PC-3 (cell line): ENCODE data around the gene PTCD2. TPM values are rescaled to one million over a fixed set of nuclear protein-coding genes. Genes with fewer than 3 reads are reported as not detected.
A peak's percentile ranks its signal among the peaks of the same experiment; 100 is the strongest.

Experiments
- ATAC-seq: fragments of 200-7000 bp; cut with Tn5 transposase; 2 replicates; pipeline ENCODE4 v1.9.1; 2020; ENCODE audit warnings: mild to moderate bottlenecking, moderate library complexity
- BruUV-seq: library from RNA; stranded (reverse); fragments of 400-500 nt; replicated peaks from 2 replicates; lab custom pipeline; 2021; lab: Mats Ljungman, UMichigan
- CTCF ChIA-PET: fragments of 300-600 bp; sonication (Branson Sonifier 250); formaldehyde crosslinking; loops from one replicate; lab custom pipeline; 2022; ENCODE audit warnings: antibody characterized with exemption; lab: Charles Lee
- POLR2A ChIA-PET: fragments of 300-600 bp; sonication (Branson Sonifier 250); formaldehyde crosslinking; loops from one replicate; lab custom pipeline; 2022; ENCODE audit warnings: antibody characterized with exemption; ENCODE audit not compliant: unreplicated experiment; lab: Charles Lee
- DNase-seq: peaks from one replicate; pipeline ENCODE4 v3.0.0-alpha.2; 2015
- H2AFZ ChIP-seq: fragments of 300-600 bp; sonication (generic); 2 replicates; pipeline ENCODE4 v1.6.0; 2016; ENCODE audit warnings: antibody characterized with exemption, low read length
- H3F3A ChIP-seq: fragments of 300-600 bp; sonication (generic); one replicate; pipeline ENCODE4 v1.6.0; 2017; ENCODE audit warnings: antibody characterized with exemption, low read length, control low read depth, mild to moderate bottlenecking; ENCODE audit not compliant: unreplicated experiment
- H3K27ac ChIP-seq: fragments of 300-600 bp; sonication (generic); 2 replicates; pipeline ENCODE4 v1.5.1; 2016; ENCODE audit warnings: mild to moderate bottlenecking, low read length
- H3K27me3 ChIP-seq: fragments of 300-600 bp; sonication (generic); 2 replicates; pipeline ENCODE4 v1.6.1; 2016; ENCODE audit warnings: low read length, mixed read lengths
- H3K36me3 ChIP-seq: fragments of 300-600 bp; sonication (generic); 2 replicates; pipeline ENCODE4 v1.6.1; 2016; ENCODE audit warnings: low read depth, mixed run types, low read length, mixed read lengths
- H3K4me1 ChIP-seq: fragments of 300-600 bp; sonication (generic); 2 replicates; pipeline ENCODE4 v1.5.1; 2016; ENCODE audit warnings: low read length; ENCODE audit not compliant: insufficient read depth
- H3K4me2 ChIP-seq: fragments of 300-600 bp; sonication (generic); 2 replicates; pipeline ENCODE4 v1.6.0; 2016; ENCODE audit warnings: low read length
- H3K4me3 ChIP-seq: fragments of 300-600 bp; sonication (generic); 2 replicates; pipeline ENCODE4 v1.5.1; 2016; ENCODE audit warnings: mild to moderate bottlenecking, low read length, mixed read lengths
- H3K79me2 ChIP-seq: fragments of 300-600 bp; sonication (generic); 2 replicates; pipeline ENCODE4 v1.6.1; 2017; ENCODE audit warnings: low read length, mixed read lengths
- H3K9ac ChIP-seq: fragments of 300-600 bp; sonication (generic); 2 replicates; pipeline ENCODE4 v1.6.0; 2016; ENCODE audit warnings: mild to moderate bottlenecking, low read length
- H3K9me2 ChIP-seq: fragments of 300-600 bp; sonication (generic); replicated peaks from 2 replicates; pipeline ENCODE4 v1.6.1; 2016; ENCODE audit warnings: mixed run types, low read length, mixed read lengths
- H3K9me3 ChIP-seq: fragments of 300-600 bp; sonication (generic); 2 replicates; pipeline ENCODE4 v1.6.1; 2016; ENCODE audit warnings: low read length, mixed read lengths
- H4K20me1 ChIP-seq: fragments of 300-600 bp; sonication (generic); 2 replicates; pipeline ENCODE4 v1.6.1; 2016; ENCODE audit warnings: low read length, mixed read lengths
- CTCF ChIP-seq: fragments of 300-600 bp; sonication (generic); conservative IDR thresholded peaks from 2 replicates; pipeline ENCODE4 v1.5.1; 2017; ENCODE audit warnings: antibody characterized with exemption, low read depth, mild to moderate bottlenecking, low read length
- EZH2 ChIP-seq: fragments of 300-600 bp; sonication (generic); IDR thresholded peaks from one replicate; pipeline ENCODE4 v1.6.1; 2017; ENCODE audit warnings: antibody characterized with exemption, mild to moderate bottlenecking, low read length; ENCODE audit not compliant: unreplicated experiment
- EZH2phosphoT487 ChIP-seq: fragments of 300-600 bp; sonication (generic); IDR thresholded peaks from 2 replicates; pipeline ENCODE4 v1.6.1; 2018; ENCODE audit warnings: mild to moderate bottlenecking, antibody characterized with exemption, low read length, borderline replicate concordance
- intact Hi-C: fragments of 100-400 bp; cut with micrococcal nuclease; formaldehyde crosslinking; loops from 2 replicates; pipeline ENCODE4 v1.9.0; 2023
- total RNA-seq: library from RNA; depleted of rRNA; stranded (reverse); fragments of >200 nt; gene quantifications from 2 replicates; pipeline ENCODE4 v1.2.3, GENCODE V29; 2014

PTCD2 gene
- total RNA-seq, 1 experiment from 2014 or later: 3.4 TPM

GRCh38 chr5:72355706-72356299 is 35.6 kb downstream of the PTCD2 start:
- Histone ChIP-seq H3K79me2 (no peaks in the 10 kb centered on the region), H3K4me2 (no peak overlapping the region), H3K27me3 (no peaks in the 10 kb centered on the region), H3K4me1 (peaks cover 9% of the 10 kb centered on the region; the same call in 1 of the 2 replicates), H3K9ac (no peak overlapping the region), H3K27ac (no peak overlapping the region), H3K4me3 (no peak overlapping the region), H4K20me1 (no peaks in the 10 kb centered on the region), H3K9me3 (no peaks in the 10 kb centered on the region), H2AFZ (0 out of 2 replicates have a peak overlapping the region, but pooled peaks have one; percentile 51), H3K36me3 (no peaks in the 10 kb centered on the region), H3F3A (no peaks in the 10 kb centered on the region), H3K9me2 (no peaks in the 10 kb centered on the region)
- CTCF ChIA-PET: interaction anchor here (0.5 to 1.1 kb wide), 6 partner anchors 10 to 464 kb away, joined by 3 to 4 read pairs (median 3); partner anchors contain the start of genes MRPS27 and PTCD2
- POLR2A ChIA-PET: no interaction called here
- ATAC-seq: peak; percentile 91
- DNase-seq: peak; percentile 61
- intact Hi-C loops: no loop called here
- no TSS peak for BruUV-seq
- TF ChIP-seq EZH2: no peak
- peak; percentile 75 for TF ChIP-seq CTCF

- TF ChIP-seq EZH2: no peak
- no peak for TF ChIP-seq EZH2phosphoT487
- TF ChIP-seq CTCF: no peak
- Histone ChIP-seq H3K9me2 (no peaks in the 10 kb centered on the region), H3K9me3 (no peaks in the 10 kb centered on the region), H3K27me3 (no peaks in the 10 kb centered on the region), H3K27ac (no peak overlapping the region), H3K4me2 (no peak overlapping the region), H3K4me1 (peaks cover 9% of the 10 kb centered on the region; the same call in 1 of the 2 replicates), H3K4me3 (no peak overlapping the region), H3F3A (no peaks in the 10 kb centered on the region), H4K20me1 (no peaks in the 10 kb centered on the region), H2AFZ (no peak overlapping the region), H3K79me2 (no peaks in the 10 kb centered on the region), H3K36me3 (no peaks in the 10 kb centered on the region), H3K9ac (no peak overlapping the region)
- intact Hi-C loops: no loop called here
- no peak for ATAC-seq
- POLR2A ChIA-PET: no interaction called here
- no TSS peak for BruUV-seq
- CTCF ChIA-PET: interaction anchor here (0.5 to 1.1 kb wide), 6 partner anchors 9 to 463 kb away, joined by 3 to 4 read pairs (median 3); partner anchors contain the start of genes MRPS27 and PTCD2
- no peak for DNase-seq
Measured at GRCh38 chr5:72356361-72356760, 36.2 kb downstream of the PTCD2 start.

DNA sequence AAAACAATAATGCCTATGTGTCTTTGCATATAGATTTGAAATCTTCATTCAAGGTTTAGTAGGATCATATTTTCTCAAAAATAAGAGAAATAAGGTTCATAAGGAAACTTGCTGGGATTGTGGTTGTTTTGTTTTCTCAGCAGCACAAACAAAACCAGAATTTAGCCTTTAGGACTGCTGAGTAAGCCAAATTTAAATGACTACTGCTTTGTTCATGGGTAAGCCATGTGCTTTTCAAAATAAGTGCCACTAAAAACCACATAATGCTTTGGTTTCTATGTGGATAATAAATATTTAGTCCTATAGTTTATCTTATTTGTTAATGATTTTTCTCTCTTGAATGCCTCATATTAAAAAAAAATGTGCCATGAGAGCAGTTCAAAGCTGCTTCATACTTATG is 38.8 kb downstream of the PTCD2 start:
- no peak for ATAC-seq
- Histone ChIP-seq H3K79me2 (no peaks in the 10 kb centered on the region), H3K27ac (no peak overlapping the region), H3K4me3 (no peak overlapping the region), H3K4me2 (no peak overlapping the region), H3K4me1 (peaks cover 18% of the 10 kb centered on the region), H3K9me2 (no peaks in the 10 kb centered on the region), H3K9ac (no peak overlapping the region), H4K20me1 (no peaks in the 10 kb centered on the region), H3K9me3 (no peaks in the 10 kb centered on the region), H3K27me3 (no peaks in the 10 kb centered on the region), H2AFZ (no peak overlapping the region), H3K36me3 (peaks cover 5% of the 10 kb centered on the region; the same call in 1 of the 2 replicates), H3F3A (no peaks in the 10 kb centered on the region)
- POLR2A ChIA-PET: no interaction called here
- no peak for TF ChIP-seq CTCF
- TF ChIP-seq EZH2: no peak
- no peak for TF ChIP-seq EZH2phosphoT487
- no peak for DNase-seq
- BruUV-seq: no TSS peak
- CTCF ChIA-PET: no interaction called here
- intact Hi-C loops: no loop called here
